Subcutaneous preadipocyte (primary cell): ENCODE results near the gene AIP. TPM values are rescaled to one million over a fixed set of nuclear protein-coding genes. Genes with fewer than 3 reads are reported as not detected.

ENCODE experiments used
- small RNA-seq: library from RNA; depleted of rRNA; stranded (forward); fragments of <200 nt; gene quantifications from one replicate; pipeline ENCODE3, GENCODE V24; 2012
- total RNA-seq: library from RNA; depleted of rRNA; stranded (reverse); fragments of >200 nt; gene quantifications from 2 replicates; pipeline ENCODE4 v1.2.3, GENCODE V29; 2012

AIP gene
- total RNA-seq = 44.8 and 69.1 TPM in 2 replicates

DNA sequence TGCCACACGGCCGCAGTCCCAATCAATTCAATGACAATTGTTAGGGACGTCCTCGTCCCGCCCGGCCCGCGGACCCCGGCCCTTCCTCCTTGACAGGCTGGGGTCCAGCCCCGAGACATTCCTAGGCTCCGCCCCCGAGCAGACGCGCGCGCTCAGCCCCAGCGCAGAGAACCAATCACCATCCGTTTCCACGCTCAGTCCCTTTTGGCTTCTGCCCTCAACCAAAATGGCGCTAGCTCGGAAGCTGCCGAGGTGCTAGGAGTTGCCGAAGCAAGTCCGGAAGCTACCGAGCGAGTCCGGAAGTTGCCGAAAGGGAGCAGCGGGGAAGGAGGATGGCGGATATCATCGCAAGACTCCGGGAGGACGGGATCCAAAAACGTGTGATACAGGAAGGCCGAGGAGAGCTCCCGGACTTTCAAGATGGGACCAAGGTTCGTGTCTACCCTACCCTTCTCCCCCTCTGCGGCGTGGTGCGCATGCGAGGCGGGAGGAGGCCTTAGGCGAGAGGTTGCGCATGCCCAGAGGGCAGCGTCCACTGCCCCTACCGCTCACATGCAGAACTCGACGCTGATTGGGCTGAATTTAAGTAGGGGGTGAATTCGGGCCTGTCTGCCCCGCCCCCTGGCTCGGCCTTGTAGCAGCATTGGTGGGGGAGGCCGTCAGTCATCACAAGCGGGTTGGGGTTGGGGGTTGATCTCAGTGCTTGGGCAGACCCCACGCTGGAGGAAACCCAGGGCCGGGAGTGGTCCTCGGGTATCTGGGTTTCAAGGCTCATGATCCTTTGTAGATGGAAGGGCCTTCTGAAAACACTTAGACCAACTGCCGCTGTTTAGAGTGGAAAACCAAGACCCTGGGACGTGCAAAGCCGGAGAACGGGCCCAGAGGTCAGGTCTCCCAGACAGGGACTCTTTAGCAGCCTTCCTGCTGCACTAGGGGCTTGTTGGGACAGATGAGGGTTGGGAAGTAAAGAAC, at the start of gene AIP:
TSS of gene AIP (plus strand) at position 200 of the 972 bp plus-strand sequence. CDS start at position 333, 133 bp downstream.

DNA sequence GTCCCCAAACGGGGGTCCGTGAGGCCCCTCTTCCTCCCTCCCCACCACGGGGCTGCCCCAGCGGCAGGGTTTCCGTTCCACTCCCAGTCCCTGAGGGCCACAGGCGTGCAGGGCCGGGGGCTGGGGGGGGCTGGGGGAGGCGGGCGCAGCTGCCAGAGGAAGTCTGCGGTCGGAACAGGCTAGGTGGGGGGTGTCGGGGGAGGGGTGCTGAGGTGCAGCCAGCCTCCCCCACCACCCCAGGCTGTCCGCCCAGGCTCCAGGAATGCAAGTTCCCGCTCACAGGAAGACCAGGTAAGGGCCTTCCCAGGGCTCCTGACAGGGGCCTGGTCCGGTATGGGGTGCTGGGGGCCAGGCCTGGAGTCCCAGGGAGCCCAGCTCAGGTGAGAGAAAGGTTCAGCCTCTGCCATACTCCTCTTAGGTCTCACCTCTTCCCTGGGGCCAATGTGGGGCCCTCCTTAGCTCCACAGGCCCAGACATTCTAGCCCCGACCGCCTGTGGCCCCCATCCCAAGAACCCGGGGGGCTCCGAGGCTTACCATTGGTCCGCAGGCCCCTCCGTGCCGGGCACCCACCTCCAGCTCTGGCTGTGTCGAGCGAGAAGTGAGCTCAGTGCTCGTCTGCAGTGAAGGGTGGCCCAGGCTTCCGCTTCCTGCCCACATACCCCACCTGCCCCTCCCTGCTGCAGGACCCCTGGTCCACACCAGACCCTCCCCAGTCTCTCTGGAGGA, 45.6 kb upstream of the AIP start, which contains the start of gene PTPRCAP:
TSS of gene PTPRCAP (minus strand) at position 601 of the 727 bp plus-strand sequence. CDS start at position 538, 63 bp downstream.

DNA sequence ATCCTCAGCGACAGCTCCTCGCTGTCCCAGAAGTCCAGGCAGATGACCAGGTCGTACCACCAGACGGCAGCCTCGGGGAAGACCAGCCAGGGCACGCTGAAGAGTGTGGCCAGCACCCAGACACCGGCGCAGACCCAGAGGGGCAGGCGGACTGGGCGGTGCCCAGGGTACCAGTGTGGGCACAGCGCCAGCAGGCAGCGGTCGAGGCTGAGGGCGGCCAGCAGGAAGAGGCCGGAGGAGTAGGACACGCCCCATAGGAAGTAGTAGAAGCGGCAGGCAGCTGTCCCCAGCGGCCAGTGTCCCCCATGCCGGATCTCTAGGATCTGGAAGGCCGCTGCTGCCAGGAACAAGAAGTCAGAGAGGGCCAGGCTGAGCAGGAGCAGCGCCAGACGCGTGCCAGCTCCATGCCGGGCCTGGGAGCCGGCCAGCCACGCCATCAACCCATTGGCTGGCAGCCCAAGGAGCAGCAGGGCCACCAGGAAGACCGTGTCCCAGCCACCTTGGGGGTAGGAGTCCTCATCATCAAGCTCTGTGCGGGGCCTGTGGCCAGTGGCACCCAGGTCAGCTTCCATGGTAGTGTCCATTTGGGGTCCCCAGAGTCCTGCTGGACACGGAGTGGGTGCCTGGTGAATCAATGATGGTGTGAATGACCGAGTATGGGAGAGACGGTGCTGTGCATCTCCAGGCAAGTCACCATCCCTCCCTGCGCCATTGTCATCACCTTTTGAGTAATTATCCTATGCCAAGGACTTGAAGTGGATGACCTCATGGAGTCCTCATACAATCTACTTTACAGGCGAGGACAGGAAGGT, 30.5 kb upstream of the AIP start, which contains the start of gene GPR152:
TSS of gene GPR152 (minus strand) at position 589 of the 812 bp plus-strand sequence. CDS start at position 584, 5 bp downstream.

DNA sequence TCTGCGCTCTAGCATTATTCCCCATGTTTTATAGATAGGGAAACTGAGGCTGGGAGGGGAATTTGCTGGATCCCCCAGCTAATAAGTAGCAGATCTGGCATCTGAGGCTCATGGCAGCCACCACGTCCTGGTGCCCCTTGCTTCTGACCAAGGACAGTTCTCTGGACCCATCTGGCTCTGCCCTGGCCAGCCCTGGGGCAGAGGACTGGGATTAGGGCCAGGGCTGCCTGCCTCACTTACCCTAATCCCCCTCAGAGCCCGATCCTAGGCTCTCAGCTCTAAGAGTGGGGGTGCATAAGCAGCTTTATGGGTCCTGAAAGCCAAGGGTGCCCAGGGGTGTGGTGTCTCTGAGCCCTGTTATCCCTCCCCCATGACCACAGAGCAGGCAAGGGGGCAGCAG, 27.8 kb upstream of the AIP start, which contains the start of gene CABP4:
TSS of gene CABP4 (plus strand) at position 301 of the 400 bp plus-strand sequence. CDS start at position 371, 70 bp downstream.

DNA sequence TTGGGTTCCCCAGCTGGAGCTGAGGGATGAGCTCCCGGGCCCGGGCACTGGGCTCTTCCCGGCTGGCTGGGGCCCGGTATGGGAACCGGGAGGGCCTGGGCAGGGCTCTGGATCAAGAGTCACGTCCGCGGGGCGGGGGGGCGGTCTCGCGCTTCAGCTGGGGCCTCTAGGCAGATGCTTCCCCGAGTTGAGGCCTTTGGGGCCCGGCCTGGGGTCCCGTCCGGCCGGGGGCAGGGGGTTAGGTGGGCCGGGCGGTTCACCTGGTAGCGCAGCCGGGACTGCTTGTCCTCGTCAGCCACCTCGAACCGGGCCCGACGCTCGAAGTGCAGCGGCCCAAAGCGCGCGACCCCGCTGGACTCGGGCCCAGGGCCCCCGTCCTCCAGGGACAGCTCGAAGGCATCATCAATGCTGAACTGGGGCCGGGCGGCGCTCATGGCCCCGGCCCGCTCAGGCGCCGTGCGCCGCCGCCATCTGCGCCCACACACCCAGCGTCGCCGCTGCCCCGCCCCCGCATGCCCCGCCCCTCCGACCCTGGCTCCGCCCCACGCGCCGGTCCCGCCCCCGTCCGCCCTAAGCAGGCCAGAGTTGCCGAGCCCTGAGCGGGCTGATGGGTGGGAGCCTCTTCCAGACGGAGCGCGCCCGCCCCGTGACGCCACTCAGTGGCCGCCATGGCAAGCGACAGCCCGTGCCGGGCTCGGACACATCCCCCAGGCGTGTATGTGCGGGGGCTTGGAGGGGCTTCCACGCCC, 13.9 kb upstream of the AIP start, which contains the start of gene TMEM134:
TSS of gene TMEM134 (minus strand) at position 493 of the 749 bp plus-strand sequence. CDS start at position 434, 59 bp downstream.

DNA sequence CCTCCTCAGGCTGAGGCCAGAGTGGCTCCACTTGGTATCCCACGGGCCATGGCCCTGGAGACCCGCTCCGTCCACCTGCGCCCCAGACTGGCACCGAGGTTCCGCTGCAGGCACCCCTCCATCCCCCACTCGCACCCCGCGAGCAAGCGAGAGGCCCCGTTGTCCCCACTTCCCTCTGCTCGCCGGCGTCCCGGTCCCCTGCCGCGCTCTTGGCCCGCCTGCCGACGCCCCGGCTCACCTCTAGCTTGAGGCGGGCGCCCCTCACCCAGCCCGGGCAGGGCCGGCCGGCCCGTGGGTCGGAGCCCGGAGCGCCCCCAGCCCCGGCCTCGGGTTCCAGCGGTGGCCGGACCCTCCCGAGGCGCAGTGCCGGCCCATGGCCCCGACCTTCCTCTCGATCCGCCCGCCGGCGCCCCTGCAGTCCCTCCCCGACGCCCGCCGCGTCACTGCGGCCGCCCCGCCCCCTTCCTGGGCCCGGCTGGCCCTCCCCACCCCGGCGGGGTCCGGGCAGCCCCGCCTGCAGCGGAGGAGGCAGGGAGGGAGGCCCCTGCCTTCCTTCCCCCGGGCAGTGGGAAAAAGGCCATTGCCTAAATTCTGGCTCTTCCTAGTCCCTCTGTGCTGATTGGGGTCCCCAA, 22.2 kb downstream of the AIP start, which contains the start of gene PITPNM1:
TSS of gene PITPNM1 (minus strand) at position 414 of the 632 bp plus-strand sequence. CDS start 1,183 bp downstream, outside the sequence.

DNA sequence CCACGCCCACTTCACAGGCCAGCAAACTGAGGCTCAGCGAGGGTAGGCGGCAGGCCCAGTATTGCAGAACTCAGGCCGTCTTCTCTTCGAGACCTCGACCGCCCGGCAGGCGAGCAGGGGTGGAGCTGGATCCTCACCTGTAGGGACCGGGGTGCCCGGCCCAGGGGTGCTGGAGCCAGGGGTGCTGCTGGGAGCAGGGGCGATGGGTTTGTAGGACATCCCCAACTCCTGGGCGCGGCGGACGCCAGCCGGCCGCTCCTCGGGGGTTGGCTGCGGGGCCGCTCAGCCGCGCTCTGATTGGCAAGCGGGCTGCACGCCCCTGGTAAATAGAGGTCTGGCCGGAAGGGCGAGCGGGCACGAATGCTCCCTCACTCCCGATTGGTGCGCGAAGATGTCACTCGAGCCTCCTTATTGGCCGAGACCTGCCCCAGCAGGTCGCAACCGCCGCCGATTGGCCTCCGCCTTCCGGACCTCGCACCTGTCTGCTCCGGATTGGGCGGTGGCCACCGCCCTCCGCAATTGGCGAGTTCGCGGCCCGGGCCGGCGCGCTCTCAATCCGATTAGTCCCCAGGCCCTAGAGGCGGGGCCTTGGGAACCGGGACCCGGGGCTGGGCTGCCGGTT, 25.1 kb downstream of the AIP start, which contains the start of gene CDK2AP2:
TSS of gene CDK2AP2 (minus strand) at position 299 of the 622 bp plus-strand sequence. CDS start at position 219, 80 bp downstream.

DNA sequence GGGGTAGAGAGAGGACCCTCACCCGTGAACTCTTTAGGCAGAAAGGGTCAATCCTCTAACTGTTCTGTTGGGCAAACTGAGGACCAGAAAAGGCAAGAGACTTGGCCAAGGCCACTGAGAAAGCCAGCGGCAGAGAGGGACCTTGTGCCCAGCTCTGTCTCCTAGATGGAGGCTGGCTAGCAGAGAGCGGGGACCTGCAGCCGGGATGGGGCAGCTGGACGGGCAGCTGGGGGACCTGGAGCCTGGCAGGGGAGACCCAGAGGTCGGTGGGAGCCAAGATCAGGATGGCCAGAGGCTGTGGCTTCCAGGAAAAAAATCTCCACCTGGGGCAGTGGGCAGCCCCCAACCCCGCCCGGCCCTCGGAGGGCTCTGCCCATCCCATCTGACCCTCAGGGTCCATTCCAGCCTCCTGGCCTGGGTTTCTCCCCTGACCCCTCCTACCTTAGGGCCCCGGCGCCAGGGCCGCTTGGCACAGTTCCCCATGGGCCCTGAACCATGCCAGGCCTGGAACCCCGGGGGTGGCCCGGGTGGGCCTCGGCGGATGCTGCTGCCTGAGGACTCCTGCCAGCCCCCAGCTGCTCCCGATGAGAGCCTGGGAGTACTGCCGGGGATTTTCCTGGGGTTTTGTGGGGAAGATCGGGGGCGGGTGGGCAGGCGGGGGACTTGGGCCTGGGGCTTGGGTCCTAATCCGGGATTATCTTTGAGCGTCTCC, 40.2 kb downstream of the AIP start, which contains the start of gene CABP2:
TSS of gene CABP2 (minus strand) at position 603 of the 712 bp plus-strand sequence. CDS start at position 483, 120 bp downstream.

Small RNA genes lying within 50 kb of the gene (small RNA-seq; reads per million reads assigned to genes)
- gene MIR6752 = not detected

Other genes with a start within 250 kb of the AIP start
- gene GRK2, start 216.6 kb upstream of the AIP start, total RNA-seq = 23.9 and 32.3 TPM in 2 replicates
- gene ANKRD13D, start 193.7 kb upstream of the AIP start, total RNA-seq = 30.9 and 39.7 TPM in 2 replicates
- gene SSH3, start 179.5 kb upstream of the AIP start, total RNA-seq = 10.3 and 11.3 TPM in 2 replicates
- gene POLD4, start 129.5 kb upstream of the AIP start, total RNA-seq = 32.5 and 39.7 TPM in 2 replicates
- 3.3 and 4.4 TPM in 2 replicates for gene CLCF1, start 109.4 kb upstream of the AIP start, total RNA-seq
- gene RAD9A, start 91.0 kb upstream of the AIP start, total RNA-seq = 5.9 and 7.6 TPM in 2 replicates
- gene PPP1CA, start 81.2 kb upstream of the AIP start, total RNA-seq = 169 and 226 TPM in 2 replicates
- gene TBC1D10C, start 78.9 kb upstream of the AIP start, total RNA-seq = not detected in 2 replicates
- under 0.01 TPM in 2 replicates for gene CARNS1, start 67.3 kb upstream of the AIP start, total RNA-seq
- 42.3 and 50.2 TPM in 2 replicates for gene RPS6KB2, start 54.5 kb upstream of the AIP start, total RNA-seq
- 0.78 and 1.1 TPM in 2 replicates for gene PTPRCAP, start 45.3 kb upstream of the AIP start, total RNA-seq
- 90.9 and 94.4 TPM in 2 replicates for gene CORO1B, start 39.5 kb upstream of the AIP start, total RNA-seq
- under 0.01 TPM in 1 of 2 replicates, not detected in the other for gene GPR152, start 30.3 kb upstream of the AIP start, total RNA-seq
- gene CABP4, start 27.7 kb upstream of the AIP start, total RNA-seq = not detected in 2 replicates
- 9.4 and 10.3 TPM in 2 replicates for gene TMEM134, start 13.8 kb upstream of the AIP start, total RNA-seq
- gene PITPNM1, start 22.3 kb downstream of the AIP start, total RNA-seq = 15.1 and 24.6 TPM in 2 replicates
- gene CDK2AP2, start 25.1 kb downstream of the AIP start, total RNA-seq = 12.5 and 16.4 TPM in 2 replicates
- not detected in 2 replicates for gene CABP2, start 40.4 kb downstream of the AIP start, total RNA-seq
- gene GSTP1, start 100.8 kb downstream of the AIP start, total RNA-seq = 477 and 854 TPM in 2 replicates
- 207 and 250 TPM in 2 replicates for gene NDUFV1, start 123.9 kb downstream of the AIP start, total RNA-seq
- 11.7 and 23.5 TPM in 2 replicates for gene NUDT8, start 146.9 kb downstream of the AIP start, total RNA-seq
- gene TBX10, start 156.7 kb downstream of the AIP start, total RNA-seq = not detected in 2 replicates
- gene ACY3, start 167.7 kb downstream of the AIP start, total RNA-seq = not detected in 2 replicates
- not detected in 2 replicates for gene ALDH3B2, start 191.6 kb downstream of the AIP start, total RNA-seq